Measurements from ENCODE around the gene PPP6R2.
A peak's percentile ranks its signal among the peaks of the same experiment; 100 is the strongest.

The PPP6R2 gene
- total RNA-seq, result 73.6 to 144 reads per million in 2 experiments

- DNase-seq (ENCODE audit: low read depth), result peak; percentile 82
Observed at GRCh38 chr22:50342651-50343540, at the start of gene PPP6R2. PPP6R2 (plus strand) TSS chr22:50343327; CDS start chr22:50393909, 50,582 bp downstream.

GRCh38 chr22:50293441-50294318 lies 49.4 kb upstream of the PPP6R2 start:
- no peak for DNase-seq (ENCODE audit: low read depth)

- no peak for DNase-seq (ENCODE audit: low read depth)
Observed at GRCh38 chr22:50294319-50294656, 48.8 kb upstream of the PPP6R2 start.

GRCh38 chr22:50296658-50297490 lies 46.3 kb upstream of the PPP6R2 start:
- DNase-seq (ENCODE audit: low read depth), result no peak

- DNase-seq (ENCODE audit: low read depth), result no peak
Observed at GRCh38 chr22:50297510-50298265, 45.4 kb upstream of the PPP6R2 start.

- no peak for DNase-seq (ENCODE audit: low read depth)
Observed at GRCh38 chr22:50298266-50298637, 44.9 kb upstream of the PPP6R2 start.

GRCh38 chr22:50298937-50299784 lies 44.0 kb upstream of the PPP6R2 start:
- no peak for DNase-seq (ENCODE audit: low read depth)

- DNase-seq (ENCODE audit: low read depth), result no peak
Observed at GRCh38 chr22:50299785-50300619, 43.1 kb upstream of the PPP6R2 start.

- no peak for DNase-seq (ENCODE audit: low read depth)
Observed at GRCh38 chr22:50300620-50301257, 42.4 kb upstream of the PPP6R2 start.

- DNase-seq (ENCODE audit: low read depth), result no peak
Observed at GRCh38 chr22:50301581-50301991, 41.5 kb upstream of the PPP6R2 start.

GRCh38 chr22:50302041-50302541 lies 41.0 kb upstream of the PPP6R2 start:
- DNase-seq (ENCODE audit: low read depth), result no peak

- DNase-seq (ENCODE audit: low read depth), result no peak
Observed at GRCh38 chr22:50302564-50302963, 40.6 kb upstream of the PPP6R2 start.

- no peak for DNase-seq (ENCODE audit: low read depth)
Observed at GRCh38 chr22:50303515-50303847, 39.6 kb upstream of the PPP6R2 start.

GRCh38 chr22:50303848-50304527 lies 39.1 kb upstream of the PPP6R2 start:
- DNase-seq (ENCODE audit: low read depth), result no peak

GRCh38 chr22:50304528-50305392 lies 38.4 kb upstream of the PPP6R2 start:
- DNase-seq (ENCODE audit: low read depth), result no peak

- no peak for DNase-seq (ENCODE audit: low read depth)
Observed at GRCh38 chr22:50305393-50305922, 37.7 kb upstream of the PPP6R2 start.

Data from T follicular helper cell (primary cell).